ENCODE measurements around the gene BBOF1.

BBOF1 gene

DNA sequence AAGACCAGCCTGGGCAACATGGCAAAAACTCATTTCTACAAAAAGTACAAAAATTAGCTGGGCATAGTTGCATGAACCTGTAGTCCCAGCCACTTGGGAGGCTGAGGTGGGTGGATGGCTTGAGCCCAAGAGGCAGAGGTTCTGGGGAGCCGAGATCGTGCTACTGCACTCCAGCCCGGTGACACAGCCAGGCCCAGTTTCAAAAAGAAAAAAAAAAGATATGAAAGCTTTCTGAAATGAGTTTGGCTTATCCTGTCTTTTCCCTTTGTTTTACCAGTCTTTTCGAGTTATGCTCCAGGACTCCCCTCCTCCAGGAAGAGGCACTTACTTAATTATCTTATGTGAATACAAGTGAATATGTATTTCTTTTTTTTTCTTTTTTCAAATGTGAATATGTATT lies 3.2 kb downstream of the BBOF1 start:
- no peak for DNase-seq (ENCODE audit: low spot score)

DNA sequence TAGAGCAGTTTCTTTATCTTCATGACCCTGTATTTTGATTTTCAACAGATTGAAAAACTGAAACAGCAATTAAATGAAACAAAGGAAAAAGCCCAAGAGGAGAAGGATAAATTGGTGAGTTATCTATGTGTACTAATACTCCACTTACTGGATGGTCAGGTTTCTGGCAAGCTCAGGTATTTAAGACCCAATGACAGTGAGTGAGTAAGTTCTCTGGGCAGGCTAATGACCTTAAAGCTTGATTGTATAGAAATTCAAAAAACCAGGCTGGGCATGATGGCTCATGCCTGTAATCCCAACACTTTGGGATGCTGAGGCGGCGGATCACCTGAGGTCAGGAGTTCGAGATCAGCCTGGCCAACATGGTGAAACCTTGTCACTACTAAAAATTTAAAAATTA lies 10.0 kb downstream of the BBOF1 start:
- no peak for DNase-seq (ENCODE audit: low spot score)

DNA sequence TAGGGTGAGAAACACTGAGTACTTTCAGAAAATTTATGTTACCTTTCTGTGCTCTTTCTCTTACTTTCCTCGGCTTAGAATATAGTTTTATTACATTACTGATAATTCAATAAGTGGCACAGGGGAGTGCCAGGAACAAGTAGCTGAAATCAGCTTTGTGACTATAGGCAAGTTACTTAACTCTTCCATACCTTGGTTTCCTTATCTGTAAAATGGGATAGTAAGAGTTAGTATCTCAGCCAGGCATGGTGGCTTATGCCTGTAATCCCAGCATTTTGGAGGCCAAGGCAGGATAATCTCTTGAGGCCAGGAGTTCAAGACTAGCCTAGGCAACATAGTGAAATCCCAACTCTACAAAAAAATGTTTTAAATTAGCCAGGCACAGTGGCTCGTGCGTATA lies 15.4 kb downstream of the BBOF1 start:
- no peak for DNase-seq (ENCODE audit: low spot score)

DNA sequence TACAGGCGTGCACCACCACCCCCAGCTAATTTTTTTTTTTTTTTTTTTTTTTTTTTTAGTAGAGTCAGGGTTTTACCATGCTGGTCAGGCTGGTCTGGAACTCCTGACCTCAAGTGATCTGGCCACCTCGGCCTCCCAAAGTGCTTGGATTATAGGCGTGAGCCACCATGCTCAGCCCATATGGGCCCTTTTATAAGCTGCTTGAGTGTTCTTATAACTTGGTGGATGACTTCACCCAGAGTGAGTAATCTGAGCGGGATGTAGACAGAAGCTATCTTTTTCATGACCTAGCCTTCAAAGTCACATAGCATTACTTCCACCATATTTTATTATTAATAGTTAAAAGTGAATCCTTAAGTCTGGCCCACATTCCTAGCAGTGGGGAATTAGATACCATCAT lies 16.4 kb downstream of the BBOF1 start:
- DNase-seq (ENCODE audit: low spot score) = no peak

DNA sequence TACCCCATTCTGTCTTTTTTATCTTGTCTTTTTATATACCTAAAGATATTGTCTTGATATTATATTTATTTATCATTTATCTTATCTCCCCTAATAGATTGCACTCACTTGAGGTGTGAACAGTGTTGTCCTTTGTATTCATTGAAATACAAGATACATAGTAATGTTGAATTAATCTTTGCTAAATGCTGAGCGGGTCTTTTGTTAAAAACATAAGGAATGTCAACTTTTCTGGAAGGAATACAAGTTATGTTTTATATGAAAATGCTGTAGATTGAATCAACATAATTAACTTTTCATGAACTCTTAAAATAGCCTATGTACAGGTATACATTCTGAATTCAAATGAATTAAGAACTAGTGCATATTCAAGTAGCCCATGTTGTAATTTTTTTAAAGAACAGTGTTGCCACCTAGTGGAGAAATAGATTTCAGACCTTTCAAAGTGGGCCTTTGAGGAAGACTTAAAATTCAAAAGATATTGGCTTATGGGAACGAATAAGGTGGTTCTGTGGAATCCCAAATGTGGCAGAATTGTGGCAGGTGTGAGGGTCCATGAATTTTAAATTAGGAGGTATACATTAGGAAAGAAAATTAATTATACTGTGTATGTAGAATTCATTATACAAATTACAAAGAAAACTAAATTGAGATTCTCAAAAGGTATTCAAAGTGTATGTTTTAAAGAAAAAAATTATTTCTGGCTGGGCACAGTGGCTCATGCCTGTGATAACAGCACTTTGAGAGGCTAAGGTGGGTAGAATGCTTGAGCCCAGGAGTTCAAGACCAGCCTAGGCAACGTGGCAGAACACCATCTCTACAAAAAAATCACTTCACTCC lies 19.1 kb downstream of the BBOF1 start:
- DNase-seq (ENCODE audit: low spot score) = peak; percentile 70

DNA sequence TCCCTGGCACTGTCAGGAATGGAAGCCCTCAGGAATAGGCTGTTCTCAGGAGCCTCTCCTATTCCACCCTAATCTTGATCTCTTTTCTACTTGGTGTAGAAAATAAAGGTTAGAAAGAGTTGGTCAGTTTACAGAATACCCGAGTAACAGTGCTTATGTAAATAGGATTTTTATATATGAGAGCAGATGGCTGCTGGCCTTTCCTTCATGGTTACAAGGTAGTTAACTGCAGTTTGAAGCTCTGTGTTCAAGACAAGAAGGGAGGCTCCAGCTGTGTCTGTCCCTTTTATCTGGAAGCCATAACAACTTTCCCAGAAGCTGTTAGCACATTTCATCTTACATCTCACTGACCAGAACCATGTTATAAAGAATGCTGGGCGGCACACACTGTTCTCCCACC lies 23.1 kb downstream of the BBOF1 start:
- no peak for DNase-seq (ENCODE audit: low spot score)

DNA sequence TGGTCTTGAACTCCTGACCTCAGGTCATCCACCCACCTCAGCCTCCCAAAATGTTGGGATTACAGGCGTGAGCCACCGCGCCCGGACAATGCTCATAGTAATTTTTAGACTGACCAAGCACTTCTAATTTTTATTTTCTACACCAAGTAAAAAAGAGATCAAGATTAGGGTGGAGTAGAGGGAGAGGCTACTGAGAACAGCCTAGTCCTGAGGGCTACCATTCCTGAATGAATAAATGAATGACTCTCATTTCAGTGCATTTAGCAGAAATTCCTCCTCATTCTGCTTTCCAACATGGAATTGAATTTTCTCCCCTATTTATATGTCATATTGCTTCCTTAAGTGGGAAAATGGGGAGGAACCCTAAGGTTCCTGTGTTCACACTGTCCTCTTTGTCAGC lies 26.4 kb downstream of the BBOF1 start:
- no peak for DNase-seq (ENCODE audit: low spot score)

DNA sequence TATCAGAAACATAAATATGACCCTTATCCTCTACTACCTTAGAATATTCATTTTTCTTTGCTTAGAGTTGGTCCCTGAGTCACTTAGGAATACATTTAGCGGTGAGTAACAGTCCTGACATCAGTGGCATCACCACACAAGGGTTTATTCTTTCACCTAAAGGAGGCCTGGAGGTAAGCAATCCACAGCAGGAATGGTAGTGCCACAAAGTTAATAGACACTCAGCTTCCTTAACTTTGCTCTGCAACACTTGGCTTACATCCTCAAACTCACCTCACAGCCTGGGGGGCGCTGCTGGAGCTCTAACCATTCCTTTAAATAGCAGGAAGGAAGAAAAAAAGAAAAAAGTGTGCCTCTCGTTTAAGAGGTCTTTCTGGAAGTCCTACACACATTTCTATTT lies 29.1 kb downstream of the BBOF1 start:
- no peak for DNase-seq (ENCODE audit: low spot score)

DNA sequence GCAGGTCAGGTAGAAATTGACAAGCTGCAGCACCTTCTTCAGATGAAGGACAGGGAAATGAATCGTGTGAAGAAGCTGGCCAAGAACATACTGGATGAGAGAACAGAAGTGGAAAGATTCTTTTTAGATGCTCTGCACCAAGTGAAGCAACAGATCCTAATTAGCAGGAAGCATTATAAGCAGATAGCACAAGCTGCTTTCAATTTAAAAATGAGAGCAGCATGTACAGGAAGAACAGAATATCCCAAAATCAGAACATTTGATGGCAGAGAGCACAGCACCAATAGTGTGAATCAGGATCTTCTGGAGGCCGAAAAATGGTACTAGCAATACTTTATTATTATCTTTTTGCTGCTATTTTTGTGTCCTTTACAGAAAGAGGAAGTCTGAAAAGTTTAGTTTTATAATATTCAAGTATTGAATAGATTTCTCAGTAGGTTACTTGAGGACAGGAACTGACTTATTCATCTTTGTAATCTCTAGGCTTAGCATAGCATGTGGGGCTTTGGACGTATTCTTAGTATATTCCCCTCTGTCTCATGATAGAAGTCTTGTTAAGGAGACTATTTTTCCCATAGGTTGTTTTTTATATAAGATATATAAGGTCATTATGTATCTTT lies 30.8 kb downstream of the BBOF1 start:
- no peak for DNase-seq (ENCODE audit: low spot score)

DNA sequence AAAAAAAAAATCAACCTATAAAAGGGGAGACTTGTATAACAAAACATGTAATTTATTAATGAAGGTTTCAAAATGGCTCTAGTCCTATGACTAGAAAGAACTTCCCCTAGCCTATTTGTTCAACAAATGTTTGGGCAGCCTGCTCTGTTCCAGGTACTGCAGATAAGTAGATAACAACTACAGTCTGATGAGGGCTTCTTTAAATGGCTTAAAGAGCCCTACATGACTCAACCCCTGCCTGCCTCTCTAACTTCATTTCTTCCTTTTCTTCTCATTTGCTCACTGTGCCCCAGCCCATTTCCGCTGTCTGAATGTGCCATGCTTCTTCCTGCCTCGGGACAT lies 43.6 kb downstream of the BBOF1 start:
- DNase-seq (ENCODE audit: low spot score) = no peak

DNA sequence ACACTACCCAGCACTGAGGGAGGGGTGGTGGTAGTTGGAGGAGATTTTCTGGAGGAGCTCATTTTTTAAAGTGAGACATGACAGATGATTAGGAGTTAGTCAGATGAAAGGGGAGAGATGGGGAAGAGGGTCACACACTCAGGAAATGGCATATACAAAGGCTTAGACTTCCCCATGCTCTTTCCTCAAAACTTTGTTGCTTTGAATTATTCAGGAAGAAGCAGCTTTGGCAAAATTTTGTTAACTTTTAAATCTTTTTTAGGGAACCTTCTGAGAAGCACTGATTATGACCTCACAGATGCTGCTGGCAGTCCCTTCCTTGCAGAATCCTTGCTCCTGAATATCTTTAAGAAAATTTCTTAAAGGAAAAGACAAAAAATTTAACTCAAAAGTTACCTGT lies 45.3 kb downstream of the BBOF1 start:
- no peak for DNase-seq (ENCODE audit: low spot score)

DNA sequence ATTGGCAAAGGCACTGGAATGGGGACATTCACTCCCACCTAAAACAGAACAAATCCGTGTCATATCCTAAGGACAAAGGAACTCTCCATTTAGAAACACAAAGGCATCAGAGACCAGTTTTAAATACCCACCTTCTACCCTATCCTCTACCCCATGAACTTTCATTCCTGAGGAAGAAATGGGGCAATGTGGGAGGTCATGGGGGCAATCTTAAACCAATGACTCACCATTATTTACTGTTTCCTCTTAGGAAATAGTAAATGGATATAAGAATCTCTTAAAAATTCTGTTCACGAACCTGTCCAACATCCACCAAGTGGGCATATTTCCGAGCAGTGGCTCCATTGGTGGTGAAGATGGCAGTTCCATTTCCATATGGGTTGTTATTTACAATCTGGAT lies 45.7 kb downstream of the BBOF1 start:
- no peak for DNase-seq (ENCODE audit: low spot score)

DNA sequence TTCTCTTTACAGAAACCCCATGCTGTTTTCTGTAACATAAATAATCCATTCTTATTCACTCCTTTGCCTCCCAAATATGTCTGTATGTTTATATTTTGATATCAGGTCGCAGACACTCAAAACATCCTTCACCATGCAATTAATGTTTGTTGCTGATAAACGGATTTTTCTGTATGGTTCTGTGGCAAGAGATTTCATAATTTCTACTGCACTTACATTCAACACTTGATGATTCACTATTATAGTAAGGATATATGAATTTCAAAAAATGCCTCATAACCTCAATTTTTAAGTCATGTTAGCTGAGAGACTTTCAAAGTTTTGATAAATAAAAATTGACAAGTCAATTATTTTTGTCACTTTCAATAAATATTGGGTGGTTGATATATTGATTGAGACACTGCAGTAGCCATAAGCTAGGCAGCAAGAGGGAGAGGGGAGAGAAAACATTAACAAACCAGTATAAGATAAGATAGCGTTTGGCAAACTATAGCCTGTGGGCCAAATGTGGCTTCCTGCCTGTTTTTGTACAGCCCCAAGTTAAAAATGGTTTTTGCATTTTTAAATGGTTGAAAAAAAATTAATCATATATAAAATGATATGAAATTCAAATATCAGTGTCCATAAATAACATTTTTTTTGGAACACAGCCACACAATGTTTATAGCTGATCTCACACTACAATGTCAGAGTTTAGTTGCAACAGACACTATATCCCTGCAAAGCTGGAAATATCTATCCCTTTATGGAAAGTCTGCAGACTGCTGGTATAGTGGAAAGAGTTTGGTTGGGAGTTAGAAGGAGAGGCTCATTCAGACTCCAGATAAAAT lies 46.8 kb downstream of the BBOF1 start:
- no peak for DNase-seq (ENCODE audit: low spot score)

DNA sequence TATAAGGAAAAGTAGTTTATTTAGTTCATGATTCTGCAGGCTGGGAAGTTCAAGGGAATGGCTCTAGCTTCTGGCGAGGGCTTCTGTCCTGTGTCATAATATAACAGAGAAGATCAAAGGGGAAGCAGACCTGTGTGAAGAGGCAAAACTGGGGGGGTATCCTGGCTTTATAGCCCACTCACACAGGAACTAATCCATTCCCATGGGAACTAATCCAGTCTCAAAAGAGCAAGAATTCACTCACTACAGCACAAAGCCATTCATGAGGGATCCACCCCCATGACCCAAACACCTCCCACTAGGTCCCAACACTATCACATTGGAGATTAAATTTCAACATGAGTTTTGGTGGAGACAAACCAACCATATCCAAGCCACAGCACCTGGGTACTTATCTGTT lies 58.3 kb downstream of the BBOF1 start:
- no peak for DNase-seq (ENCODE audit: low spot score)

DNA sequence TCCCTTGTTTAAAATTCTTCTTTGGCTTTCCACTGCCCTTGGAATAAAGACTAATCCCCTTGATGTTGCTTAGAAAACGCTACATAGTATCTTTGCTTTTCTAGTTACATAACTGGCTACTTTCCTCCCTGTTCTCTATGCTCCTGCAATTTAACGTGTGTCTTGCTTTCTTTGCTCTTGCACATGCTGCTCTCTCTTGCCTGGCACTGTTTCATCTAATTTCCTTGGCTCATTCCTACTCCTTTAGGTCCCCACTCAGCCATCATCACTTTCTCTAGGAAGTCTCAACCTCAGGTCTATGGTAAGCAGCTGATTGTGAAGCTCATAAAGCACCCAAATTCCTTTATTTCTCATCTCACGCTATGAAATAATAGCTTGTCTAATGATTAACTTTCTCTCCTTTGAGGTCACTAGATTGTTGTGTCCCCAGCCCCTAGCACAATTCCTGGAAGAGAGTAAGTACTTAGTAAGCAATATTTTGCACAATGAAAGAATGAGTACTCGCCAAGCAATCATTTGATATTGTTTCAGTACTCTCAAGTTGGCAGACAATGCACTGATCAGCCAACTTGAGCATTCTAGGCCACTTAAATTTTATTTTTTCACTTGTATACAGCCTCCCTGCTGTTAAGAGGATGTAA lies 61.8 kb downstream of the BBOF1 start:
- no peak for DNase-seq (ENCODE audit: low spot score)

DNA sequence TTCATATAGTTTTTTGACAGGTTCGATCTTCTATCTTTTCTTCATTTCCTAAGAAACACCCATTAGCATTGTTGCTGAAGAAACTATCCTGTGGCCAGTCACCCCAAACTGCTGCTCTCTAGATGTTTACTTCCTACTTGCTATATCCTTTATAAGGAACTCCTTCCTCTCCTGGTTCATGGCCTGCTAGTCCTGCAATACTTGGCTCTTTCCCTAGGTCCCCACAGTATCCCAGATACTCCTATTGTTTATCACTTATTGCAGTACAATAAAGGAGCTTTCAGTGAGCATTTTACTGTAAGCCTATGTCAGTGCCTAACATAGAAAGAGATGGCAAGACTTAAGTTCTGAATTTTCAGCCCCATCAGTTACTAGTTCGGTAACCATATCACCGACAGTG lies 62.3 kb downstream of the BBOF1 start:
- no peak for DNase-seq (ENCODE audit: low spot score)

DNA sequence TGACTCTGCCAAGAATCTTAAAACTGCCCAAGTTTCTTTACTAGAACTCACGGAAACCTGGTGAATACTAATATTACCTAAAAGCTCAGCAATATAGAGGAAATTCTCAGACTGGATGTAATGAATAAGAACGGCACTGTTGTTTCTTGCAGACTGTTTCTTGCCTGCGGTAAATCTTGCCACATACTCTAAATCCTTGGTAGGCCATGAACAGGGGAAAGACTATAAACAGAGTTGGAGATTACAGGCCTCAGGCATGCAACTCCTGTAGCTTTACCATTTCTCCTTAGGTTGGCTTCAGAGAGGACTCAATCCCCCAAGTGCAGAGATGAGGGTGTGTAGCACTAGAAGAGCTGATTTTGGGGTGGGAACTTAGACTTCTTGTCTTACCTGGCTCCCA lies 64.0 kb downstream of the BBOF1 start:
- DNase-seq (ENCODE audit: low spot score) = no peak

DNA sequence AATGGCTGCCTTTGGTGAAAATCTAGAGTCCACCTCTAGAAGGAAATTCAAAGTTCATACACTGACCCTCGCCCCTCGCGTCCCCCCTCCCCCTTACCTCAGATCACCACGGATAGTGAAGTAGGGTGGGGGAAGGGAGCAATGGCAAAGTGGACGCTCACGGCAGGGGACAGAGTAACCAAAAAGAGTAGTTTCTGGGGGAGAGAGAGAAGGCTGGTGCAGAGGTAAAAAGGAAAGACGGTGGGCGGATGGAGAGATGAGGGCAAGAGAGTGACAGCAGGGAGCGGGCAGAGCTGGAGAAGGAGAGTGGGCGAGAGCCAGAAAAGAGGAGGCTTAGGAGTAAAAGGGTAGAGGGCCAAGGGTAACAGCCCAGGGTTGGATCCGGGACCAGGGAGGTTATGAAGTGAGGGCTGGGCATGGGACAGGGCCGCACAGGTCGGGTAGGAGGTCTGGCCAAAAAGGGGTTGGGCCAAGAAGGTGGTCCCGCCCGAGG lies 64.7 kb downstream of the BBOF1 start:
- no peak for DNase-seq (ENCODE audit: low spot score)

DNA sequence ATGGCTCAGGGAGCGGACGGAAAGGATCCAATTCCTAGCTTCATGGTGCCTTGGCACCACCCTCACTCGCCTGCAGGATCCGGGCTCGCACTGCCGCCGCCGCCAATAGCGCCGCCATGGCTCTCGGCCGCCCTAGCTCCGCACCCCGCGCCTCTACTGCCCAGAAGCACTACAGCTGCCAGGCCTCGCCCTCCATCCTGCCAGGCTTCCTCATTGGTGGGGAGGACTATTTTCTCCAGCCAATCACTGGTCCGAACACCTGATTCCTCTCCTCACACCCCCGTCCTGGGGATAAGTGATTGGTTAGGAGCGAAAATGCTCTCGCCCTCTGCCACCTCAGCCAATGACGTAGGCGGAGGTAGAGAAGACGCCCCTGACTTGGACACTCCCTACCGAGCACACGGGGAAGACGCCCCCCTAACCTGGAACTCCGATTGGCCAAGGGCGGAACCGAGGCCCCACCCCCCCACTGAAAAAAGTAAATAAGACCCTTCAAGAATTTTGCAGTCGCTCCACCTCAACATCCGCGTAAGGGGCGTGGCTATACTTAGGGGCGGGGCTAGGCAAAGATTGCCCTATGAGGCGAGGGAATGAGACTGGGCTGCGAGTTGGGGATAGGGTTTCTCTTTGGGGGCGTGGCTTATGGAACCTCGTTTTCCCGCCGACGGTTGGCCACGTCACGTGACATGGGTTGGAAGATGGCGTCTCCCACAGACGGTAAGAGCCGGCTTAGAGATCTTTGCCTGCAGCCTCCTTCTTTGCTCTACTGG lies 65.3 kb downstream of the BBOF1 start, which contains the start of the genes ALDH6A1 and LIN52:
Gene ALDH6A1, minus strand, starts transcription at position 177 of the 770 bp plus-strand sequence. Its CDS starts 59 bp downstream, at position 118.
Gene LIN52, plus strand, starts transcription at position 680 of the 770 bp plus-strand sequence. Its CDS starts 19 bp downstream, at position 699.
- DNase-seq (ENCODE audit: low spot score) = peak; percentile 100

DNA sequence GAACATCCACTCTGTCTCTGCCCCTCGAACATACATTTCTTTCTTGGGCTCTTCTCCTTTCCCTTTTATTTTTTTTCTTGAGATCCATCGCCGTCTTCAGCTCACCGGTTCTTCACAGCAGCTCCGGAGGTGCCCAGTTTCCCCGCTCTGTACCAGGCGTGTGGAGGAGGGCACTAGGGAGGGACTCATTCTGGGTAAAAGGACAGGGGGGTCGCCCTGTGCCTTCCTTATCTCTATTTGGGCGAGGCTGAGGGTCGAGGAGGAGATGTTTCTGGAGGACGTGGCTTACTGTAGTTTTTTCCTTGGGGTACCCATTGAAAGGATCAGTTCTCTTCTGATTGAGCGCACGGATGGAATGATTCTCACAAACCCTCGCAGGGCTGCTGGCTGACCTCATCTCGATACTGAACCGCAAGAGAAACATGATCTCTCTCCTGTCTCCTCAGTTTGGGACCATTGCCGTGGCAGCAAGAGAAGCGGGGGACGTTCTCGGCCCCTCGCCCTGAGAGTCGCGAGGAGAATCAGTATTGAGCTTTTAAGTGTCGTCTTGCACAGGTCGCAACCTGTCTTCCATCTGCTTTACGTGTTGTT lies 66.0 kb downstream of the BBOF1 start:
- no peak for DNase-seq (ENCODE audit: low spot score)

DNA sequence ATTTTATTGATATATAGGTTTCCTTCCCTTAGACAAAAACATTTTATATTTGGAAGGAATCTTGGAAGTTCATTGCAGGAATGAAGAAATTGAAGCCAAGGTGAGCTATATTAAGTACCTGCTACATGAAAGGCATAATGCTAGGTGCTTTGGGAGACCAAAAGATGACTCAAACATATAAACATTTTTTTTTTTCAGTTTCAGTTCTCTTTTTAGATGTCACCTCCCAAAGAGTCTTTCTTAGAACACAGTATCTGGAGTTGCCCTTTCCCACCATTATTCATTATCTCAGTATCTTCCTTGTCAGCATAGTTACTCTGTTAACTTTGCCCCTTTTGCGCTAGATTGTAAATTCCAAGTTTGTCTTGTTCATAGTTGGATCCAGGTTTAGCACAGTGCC lies 66.7 kb downstream of the BBOF1 start:
- DNase-seq (ENCODE audit: low spot score) = no peak
